ENCODE results near the gene PALLD.

Gene PALLD

GRCh38 chr4:168648929-168649328 is 152.1 kb downstream of the PALLD start:
- no peak for DNase-seq

- DNase-seq: no peak
Measured at GRCh38 chr4:168651374-168651773, 154.5 kb downstream of the PALLD start.

GRCh38 chr4:168651864-168652263 is 155.0 kb downstream of the PALLD start:
- DNase-seq: no peak

- no peak for DNase-seq
Measured at GRCh38 chr4:168652755-168653154, 155.9 kb downstream of the PALLD start.

GRCh38 chr4:168654104-168654847 is 157.4 kb downstream of the PALLD start:
- DNase-seq: no peak

- DNase-seq: no peak
Measured at GRCh38 chr4:168654848-168655174, 158.0 kb downstream of the PALLD start.

GRCh38 chr4:168655182-168655581 is 158.3 kb downstream of the PALLD start:
- no peak for DNase-seq

- peak in 1 of 4 experiments; percentile 26 for DNase-seq
Measured at GRCh38 chr4:168656055-168656660, 159.3 kb downstream of the PALLD start.

GRCh38 chr4:168656946-168657473 is 160.2 kb downstream of the PALLD start:
- DNase-seq: no peak

GRCh38 chr4:168658751-168659150 is 161.9 kb downstream of the PALLD start:
- DNase-seq: no peak

- no peak for DNase-seq
Measured at GRCh38 chr4:168659741-168660465, 163.1 kb downstream of the PALLD start.

- no peak for DNase-seq
Measured at GRCh38 chr4:168662297-168662984, 165.6 kb downstream of the PALLD start.

- no peak for DNase-seq
Measured at GRCh38 chr4:168664242-168664891, 167.5 kb downstream of the PALLD start.

GRCh38 chr4:168666531-168666930 is 169.7 kb downstream of the PALLD start:
- DNase-seq: no peak

GRCh38 chr4:168667376-168667775 is 170.5 kb downstream of the PALLD start:
- no peak for DNase-seq

- DNase-seq: peak in 1 of 4 experiments; percentile 10
Measured at GRCh38 chr4:168667921-168668320, 171.1 kb downstream of the PALLD start.

GRCh38 chr4:168673476-168673875 is 176.6 kb downstream of the PALLD start:
- no peak for DNase-seq

- DNase-seq: no peak
Measured at GRCh38 chr4:168674077-168674747, 177.4 kb downstream of the PALLD start.

- DNase-seq: no peak
Measured at GRCh38 chr4:168674866-168675265, 178.0 kb downstream of the PALLD start.

- DNase-seq: no peak
Measured at GRCh38 chr4:168677063-168677462, 180.2 kb downstream of the PALLD start.

GRCh38 chr4:168677879-168678278 is 181.0 kb downstream of the PALLD start:
- DNase-seq: no peak

Data from suppressor macrophage (primary cell).